GM19395 (cell line): ENCODE measurements around the gene PIM3.

Experiments used
- ATAC-seq: cut with Tn5 transposase; IDR thresholded peaks from one replicate; pipeline ENCODE4 v1.9.1; 2021; ENCODE audit warnings: mild to moderate bottlenecking, moderate library complexity; ENCODE audit not compliant: unreplicated experiment

The PIM3 gene

GRCh38 chr22:49960159-49961004, at the start of gene PIM3:
Gene PIM3 (plus strand): TSS chr22:49960772. CDS start chr22:49960948, 176 bp downstream.
- peak; percentile 63 for ATAC-seq

DNA sequence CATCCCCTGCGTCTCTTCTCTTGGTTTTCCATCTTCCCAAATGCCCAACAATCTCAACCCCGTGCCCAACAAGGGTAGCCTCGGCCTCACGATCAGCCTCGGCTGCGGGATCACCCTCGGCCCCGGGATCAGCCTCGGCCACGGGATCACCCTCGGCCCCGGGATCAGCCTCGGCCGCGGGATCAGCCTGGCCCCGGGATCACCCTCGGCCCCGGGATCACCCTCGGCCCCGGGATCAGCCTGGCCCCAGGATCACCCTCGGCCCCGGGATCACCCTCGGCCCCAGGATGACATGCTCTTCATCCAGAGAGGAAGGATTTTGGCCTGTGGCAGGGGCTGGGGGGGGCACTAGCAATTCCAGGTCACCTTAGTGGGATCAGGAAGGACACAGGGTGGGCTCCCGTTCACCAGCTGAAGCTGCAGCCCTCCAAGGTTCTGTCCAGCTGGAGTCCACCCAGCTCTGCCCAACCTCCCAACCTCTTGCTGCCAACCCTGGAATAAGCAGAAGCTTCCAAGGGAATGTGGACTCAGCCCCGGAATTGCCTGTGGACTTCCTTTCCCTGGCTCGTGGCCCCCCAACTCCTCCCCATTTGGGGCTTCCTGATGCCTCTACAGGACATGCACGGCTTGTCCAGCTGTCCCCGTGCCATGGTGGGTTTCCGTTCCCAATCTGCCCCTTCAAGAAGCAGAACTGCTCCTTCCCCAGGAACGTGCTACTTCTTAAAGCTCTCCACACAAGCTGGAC, 48.5 kb upstream of the PIM3 start:
- no peak for ATAC-seq

DNA sequence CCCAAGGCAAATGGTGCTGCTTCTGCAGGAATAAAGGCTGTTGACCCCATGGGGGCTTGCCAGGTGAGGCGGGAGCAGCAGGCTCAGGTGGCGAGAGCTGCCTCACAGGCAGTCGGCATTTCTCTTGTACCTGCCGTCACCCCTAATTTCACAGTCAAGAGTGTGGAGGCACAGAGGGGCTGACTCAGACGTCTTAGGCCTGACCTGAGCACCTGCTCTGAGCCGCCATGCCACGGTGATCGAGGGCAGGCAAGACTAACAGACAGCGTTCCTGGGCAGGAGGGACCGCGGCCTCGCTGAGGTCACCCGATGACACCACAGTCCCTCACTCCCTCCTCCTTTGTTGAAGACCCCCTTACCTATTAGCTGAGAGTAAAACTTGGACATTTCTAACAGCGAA, 47.5 kb upstream of the PIM3 start:
- no peak for ATAC-seq

DNA sequence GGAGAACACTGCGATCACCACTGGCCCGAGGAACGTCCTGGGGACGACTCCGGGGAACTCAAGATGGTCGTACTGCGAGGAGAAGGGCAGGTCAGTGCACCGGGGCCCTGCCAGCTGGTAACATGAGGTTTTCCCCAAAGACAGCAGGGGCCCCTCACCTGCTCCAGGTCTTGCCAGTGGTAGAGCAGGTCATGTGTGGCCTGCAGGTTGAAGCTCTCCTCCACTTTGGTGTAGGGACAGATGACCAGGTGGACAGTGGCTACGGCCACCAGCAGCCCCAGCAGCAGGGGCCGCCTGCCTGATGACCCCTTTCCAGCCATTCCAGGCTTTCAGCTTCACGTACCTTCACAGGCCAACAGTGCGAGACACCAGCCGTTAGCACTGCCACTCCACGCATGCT, 47.1 kb upstream of the PIM3 start:
- ATAC-seq: no peak

GRCh38 chr22:49914256-49914655, 46.3 kb upstream of the PIM3 start:
- no peak for ATAC-seq

GRCh38 chr22:49915610-49916009, 45.0 kb upstream of the PIM3 start:
- no peak for ATAC-seq

GRCh38 chr22:49916831-49917230, 43.7 kb upstream of the PIM3 start:
- no peak for ATAC-seq

GRCh38 chr22:49917974-49918910, 42.3 kb upstream of the PIM3 start, which contains the start of the genes ALG12 and CRELD2:
Gene ALG12 (minus strand): TSS chr22:49918438. CDS start chr22:49913765, 4,673 bp downstream.
Gene CRELD2 (plus strand): TSS chr22:49918634. CDS start chr22:49918770, 136 bp downstream.
- peak; percentile 87 for ATAC-seq

- ATAC-seq: no peak
Measured at GRCh38 chr22:49918911-49919881, 41.4 kb upstream of the PIM3 start.

DNA sequence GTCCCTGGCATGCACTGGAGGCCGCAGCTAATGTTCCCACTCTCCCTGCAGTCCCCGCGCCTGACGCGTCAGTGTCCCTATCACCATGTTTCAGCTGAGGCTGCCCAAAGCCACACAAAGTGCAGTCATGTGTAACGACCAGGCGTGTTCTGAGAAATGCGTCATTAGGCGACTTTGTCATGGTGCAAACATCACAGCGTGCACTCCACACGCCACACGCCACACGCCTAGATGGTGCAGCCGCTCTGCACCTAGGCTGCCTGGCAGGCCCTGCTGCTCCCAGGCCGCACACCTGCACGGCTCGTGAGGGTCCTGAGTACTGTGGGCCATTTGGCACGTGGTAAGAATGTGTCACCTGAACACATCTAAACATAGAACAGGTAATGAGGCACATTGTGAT, 39.7 kb upstream of the PIM3 start:
- no peak for ATAC-seq

GRCh38 chr22:49921508-49922278, 38.9 kb upstream of the PIM3 start:
- no peak for ATAC-seq

DNA sequence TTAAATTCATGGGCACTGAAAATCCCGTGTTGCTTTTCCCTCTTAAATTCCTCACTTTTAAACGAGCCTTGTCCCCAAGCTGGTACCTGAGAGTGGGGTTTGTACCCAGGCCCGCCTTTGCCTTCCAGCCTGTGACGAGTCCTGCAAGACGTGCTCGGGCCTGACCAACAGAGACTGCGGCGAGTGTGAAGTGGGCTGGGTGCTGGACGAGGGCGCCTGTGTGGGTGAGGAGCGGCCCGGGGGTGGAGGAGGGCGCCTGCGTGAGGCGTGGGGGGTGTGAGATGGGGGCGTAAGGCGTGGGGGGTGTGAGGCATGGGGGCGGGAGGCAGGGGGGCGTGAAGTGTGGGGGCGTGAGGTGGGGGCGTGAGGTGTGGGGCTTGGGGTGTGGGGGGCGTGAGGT, 38.1 kb upstream of the PIM3 start:
- no peak for ATAC-seq

- no peak for ATAC-seq
Measured at GRCh38 chr22:49922926-49923325, 37.6 kb upstream of the PIM3 start.

- ATAC-seq: no peak
Measured at GRCh38 chr22:49923445-49923844, 37.1 kb upstream of the PIM3 start.

DNA sequence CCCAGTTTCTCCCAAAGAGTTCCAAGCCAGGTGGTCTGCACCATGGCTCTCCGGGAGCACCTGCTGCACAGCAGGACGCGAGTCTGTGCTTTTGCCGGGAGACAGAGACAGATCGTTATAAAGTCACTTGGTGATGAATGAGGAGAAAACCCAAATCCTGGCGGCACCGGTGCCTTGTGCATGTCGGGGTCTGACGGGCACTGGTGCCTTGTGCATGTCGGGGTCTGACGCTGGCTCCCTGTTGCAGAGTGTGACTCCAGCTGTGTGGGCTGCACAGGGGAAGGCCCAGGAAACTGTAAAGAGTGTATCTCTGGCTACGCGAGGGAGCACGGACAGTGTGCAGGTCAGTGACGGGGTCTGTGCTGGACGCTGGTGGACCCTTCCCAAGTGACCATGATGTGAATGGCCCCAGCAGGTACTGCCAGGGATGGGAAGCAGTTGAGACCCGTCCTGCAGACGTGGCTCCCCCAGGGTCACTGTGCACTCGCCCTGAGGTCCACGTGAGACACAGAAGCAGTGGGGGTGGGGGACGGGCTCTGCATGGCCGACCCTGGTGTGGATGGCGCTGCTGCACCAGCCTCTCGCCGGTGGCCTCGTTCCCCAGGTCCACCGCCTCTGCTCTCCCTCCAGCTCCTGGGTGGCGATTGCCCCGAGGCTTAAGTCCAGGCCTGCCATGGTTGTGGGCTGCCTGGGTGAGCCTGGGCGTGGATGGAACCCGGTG, 36.3 kb upstream of the PIM3 start:
- no peak for ATAC-seq

DNA sequence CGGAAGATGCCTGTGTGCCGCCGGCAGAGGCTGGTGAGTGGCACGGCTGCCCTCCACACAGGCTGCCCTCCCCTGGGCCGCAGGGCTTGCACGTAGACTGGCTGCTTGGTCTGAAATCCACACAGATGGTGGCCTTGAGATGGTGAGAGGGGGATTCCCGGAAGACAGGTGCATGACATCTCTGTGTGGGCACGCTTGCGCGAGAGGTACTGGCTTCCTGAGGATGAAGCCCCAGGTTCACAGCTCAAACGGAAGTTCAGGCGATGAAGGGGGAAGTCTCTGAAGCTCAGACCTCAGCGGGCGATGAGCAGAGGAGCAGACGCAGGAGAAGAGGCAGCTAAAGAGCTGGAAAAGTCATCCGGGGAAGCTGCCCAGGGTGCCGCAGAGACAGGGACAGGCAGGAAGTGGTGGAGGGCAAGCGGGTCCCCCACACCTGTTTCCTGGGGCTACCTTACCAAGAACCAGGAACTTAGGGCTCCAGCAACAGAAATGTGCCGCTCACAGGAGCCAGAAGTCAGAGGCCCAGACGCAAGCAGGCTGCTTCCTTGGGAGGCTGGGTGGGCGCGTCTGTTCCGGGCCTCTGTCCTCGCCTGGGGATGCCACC, 34.9 kb upstream of the PIM3 start:
- ATAC-seq: no peak

DNA sequence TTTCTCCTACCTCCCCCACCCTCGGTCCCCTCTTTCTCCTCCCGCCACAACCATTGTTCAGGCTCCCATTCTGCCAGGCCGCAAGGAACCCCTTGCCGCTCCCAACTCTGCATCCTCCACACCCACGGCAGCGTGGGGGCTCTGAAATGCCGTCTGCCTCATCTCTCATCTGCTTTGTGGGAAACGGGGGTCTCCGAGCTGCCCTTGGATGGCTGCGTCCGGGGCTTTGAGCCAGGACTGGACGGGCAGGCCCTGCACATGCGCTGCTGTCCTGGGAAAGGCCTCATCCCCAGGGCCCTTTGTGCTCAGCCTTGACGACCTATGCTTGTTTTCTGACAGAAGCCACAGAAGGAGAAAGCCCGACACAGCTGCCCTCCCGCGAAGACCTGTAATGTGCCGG, 33.7 kb upstream of the PIM3 start:
- no peak for ATAC-seq
